GM15510 (cell line): ENCODE data around the gene LONRF2.

Experiments used
- POLR2A ChIP-seq: IDR thresholded peaks from 3 replicates; pipeline ENCODE4 v1.6.1; 2011; ENCODE audit warnings: borderline replicate concordance; ENCODE audit not compliant: insufficient read length; ENCODE audit errors: extremely low read depth

Gene LONRF2

GRCh38 chr2:100254646-100255210, 67.6 kb downstream of the LONRF2 start:
- TF ChIP-seq POLR2A, result no peak

DNA sequence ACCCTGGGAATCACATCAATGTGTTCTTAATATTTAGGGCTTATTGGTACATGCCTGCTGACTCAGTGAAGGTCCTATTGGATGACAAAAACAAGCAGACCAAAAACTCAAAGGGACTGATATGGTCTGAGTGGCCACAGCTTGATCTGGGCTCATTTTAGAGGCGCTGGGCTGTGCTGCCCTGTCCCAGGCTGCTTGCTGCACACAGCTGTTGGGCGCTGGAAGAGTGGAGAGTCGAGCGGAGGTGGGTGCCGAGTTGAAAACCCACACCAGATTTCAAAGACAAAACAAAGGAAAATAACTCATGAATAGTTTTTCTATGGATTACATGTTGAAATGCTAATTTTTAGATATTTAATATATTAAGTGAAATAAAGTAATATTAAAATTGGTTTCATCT, 68.5 kb downstream of the LONRF2 start:
- TF ChIP-seq POLR2A, result no peak

DNA sequence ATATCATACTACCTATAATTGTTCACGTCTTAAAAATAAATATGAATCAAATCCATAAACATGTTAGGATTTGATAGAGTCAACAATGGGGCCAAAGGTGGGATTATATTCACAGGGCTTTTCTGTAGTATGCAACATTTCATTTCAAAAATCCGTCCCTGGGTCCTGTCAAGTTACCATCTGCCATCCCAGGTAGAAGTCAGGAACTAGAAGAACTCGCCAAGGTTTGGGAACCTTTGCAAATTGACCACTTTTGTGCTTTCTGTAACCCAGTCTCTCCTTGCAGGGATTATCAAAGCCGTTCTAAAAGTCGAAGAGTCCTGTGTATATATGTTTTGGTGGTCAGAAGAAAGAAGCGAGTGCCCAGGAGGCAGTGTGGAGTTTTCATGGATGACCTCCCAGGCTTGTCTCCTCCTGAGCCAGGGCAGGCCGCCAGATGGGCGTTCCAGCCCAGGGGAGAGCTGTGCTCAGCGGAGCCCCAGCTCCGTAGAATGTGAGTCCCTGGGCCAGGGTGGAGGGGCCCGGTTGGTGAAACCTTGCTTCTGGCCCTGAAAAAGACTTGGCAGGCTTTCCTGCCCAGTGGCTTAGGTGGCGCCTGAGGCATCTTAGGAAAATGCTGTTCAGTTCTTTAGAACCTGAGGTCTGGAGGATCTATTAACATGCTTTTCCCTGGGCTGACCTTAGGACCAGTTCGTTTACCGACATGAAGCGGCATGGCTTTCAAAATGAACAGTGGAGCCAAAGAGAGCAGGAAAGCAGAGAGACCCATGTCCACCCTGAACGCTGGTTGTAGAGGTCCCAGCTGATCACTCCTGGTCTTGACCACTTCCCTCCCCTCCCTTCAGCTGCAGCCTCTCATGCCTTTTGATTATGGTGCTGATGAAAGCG, 69.2 kb downstream of the LONRF2 start:
- TF ChIP-seq POLR2A, result no peak

- no peak for TF ChIP-seq POLR2A
Observed at GRCh38 chr2:100250645-100251044, 71.7 kb downstream of the LONRF2 start.

GRCh38 chr2:100248971-100249370, 73.3 kb downstream of the LONRF2 start:
- no peak for TF ChIP-seq POLR2A

DNA sequence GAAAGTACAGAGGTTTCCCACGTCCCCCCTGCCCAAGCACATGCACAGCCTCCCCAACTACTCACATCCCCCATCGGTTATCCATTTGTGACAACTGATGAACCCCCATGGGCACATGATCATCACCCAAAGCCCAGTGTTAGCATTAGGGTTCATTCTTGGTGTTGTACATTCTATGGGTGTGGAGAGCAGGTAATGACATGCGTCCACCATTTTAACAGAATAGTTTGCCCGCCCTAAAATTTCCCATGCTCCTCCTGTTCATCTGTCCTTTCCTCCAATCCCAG, 74.3 kb downstream of the LONRF2 start:
- no peak for TF ChIP-seq POLR2A

DNA sequence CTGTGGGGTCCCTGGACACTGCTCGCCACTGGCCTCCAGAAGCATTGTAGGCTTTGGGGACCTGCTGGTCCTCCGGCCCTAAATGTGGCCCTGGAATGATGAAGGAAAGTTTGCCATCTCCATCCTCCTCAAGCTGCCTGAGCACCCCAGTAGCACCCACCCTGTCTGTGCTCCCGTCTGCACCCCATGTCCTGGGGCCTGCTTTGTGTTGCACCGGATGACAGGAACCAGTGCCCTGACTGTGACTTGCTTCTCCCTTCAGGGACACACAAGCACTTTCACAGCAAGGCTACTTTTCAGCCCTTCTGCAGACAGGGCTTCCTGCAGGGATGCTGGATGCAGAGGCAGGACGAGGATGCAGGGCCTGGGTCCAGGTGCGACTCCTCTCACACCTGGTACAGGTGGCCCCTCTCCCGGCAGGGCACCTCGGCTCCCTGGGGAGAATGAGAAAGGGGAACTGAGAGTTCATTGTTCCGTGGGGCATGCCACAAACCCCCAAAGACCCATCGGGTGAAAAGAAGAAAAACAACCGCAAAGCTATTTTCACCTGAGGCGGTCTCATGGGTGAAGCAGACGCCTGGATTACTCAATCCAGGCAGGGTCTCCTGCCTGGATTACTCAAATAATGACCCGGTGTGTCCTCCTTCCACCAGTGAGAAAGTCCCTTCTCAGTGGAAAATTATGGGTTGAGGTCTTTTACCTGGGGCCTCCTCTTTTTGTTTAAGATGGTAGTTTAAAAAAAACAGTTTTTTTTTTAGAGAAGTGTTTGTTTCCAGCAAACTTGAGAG, 74.9 kb downstream of the LONRF2 start:
- no peak for TF ChIP-seq POLR2A

GRCh38 chr2:100246163-100247145, 75.8 kb downstream of the LONRF2 start:
- TF ChIP-seq POLR2A, result no peak

DNA sequence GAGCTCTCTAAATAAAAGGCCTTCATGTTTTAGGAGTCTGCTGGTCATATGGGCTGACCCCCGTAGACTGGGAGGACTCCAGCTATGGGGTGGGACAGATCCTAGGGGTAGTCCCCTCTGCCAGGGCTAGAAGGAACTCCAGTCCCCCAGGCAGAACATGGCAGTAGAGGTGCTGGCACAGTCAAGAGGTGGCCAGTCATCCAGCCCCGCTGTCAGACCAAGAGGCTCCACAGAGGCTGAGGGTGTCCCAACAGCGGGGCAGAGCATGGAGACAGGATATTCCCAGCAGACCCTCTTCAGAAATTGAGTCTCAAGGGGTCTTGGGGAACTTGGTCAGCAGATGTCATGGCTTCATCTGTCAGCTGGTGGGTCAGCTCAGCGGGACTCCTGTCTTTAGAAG, 76.6 kb downstream of the LONRF2 start:
- TF ChIP-seq POLR2A, result no peak

- TF ChIP-seq POLR2A, result no peak
Observed at GRCh38 chr2:100244881-100245605, 77.3 kb downstream of the LONRF2 start.

GRCh38 chr2:100243631-100244030, 78.7 kb downstream of the LONRF2 start:
- TF ChIP-seq POLR2A, result no peak

DNA sequence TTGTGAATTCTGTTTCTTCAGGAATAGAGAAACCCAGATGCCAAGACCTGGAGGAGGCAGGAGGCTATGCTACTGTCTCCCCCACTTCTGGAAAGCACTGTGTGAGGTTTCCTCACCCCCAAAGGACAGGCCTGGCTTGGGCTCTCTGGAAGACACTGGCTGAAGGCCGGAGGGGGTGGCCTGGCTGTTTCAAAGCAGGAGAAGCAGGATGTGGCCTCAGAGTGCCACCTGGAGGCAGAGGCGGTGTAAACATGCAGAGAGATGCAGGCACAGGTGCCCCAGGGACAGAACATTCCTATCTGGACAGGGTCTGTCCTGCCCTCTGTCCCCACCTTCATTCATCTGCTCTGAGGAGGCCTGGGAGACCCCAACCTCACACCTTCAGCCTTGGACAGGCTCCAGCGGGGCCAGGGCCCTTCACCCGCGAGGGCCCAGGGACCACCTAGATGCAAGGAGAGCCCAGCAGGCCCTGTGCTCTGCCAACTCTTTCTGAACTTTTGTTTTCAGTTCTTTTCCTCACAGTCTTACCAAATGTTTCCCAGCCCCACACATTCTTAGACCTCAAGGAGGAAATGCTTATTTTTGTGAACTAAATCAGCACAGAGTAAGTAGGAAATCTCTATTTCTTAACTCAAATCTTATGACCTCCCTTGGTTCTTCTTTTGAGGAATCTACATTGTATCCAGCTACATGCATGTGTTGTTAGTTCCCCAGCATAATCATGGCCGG, 79.2 kb downstream of the LONRF2 start:
- no peak for TF ChIP-seq POLR2A

DNA sequence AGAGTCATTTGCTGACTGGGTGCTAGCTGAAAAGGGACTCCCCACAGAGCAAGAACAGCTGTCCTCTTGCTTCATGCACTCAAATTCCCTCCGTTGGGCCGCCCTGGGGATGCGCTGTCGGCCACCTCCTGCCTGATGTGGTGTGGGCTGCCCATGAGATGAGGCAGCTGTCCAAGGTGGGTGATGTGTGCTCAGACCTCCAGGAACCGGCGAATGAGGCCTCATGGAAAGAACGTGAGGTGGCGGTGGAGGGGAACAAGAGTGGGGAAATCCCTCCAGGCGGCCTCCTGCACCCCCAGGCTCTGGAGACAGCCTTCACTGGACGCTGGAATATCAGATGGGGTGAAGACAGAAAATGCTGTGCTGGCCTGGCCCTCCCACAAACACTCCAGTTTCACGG, 79.8 kb downstream of the LONRF2 start:
- no peak for TF ChIP-seq POLR2A
